C4-2B (cell line): ENCODE results near the gene CASKIN1.

Experiments
- CTCF ChIP-seq: fragments of 450-650 bp; conservative IDR thresholded peaks from 2 replicates; pipeline ENCODE4 v1.5.1; 2017; ENCODE audit warnings: mild to moderate bottlenecking
- ZFX ChIP-seq: fragments of 450-650 bp; IDR thresholded peaks from 2 replicates; pipeline ENCODE4 v1.6.1; 2017

- TF ChIP-seq CTCF (no peak), ZFX (no peak)
These were observed 18.8 kb downstream of the CASKIN1 start for GRCh38 chr16:2177561-2177960.
